GM10266 (cell line): Measurements from ENCODE around the gene NR0B2.

Experiments
- DNase-seq: peaks from one replicate; pipeline ENCODE4 v3.0.0; 2012; ENCODE audit errors: extremely low spot score
- CTCF ChIP-seq: IDR thresholded peaks from 2 replicates; pipeline ENCODE4 v1.5.1; 2012; ENCODE audit warnings: mild to moderate bottlenecking, low read depth; ENCODE audit not compliant: control insufficient read depth, insufficient read depth; ENCODE audit errors: missing control alignments

NR0B2 gene

GRCh38 chr1:26907071-26907917, 6.5 kb downstream of the NR0B2 start:
- no peak for TF ChIP-seq CTCF

GRCh38 chr1:26900815-26901511, 12.8 kb downstream of the NR0B2 start:
- no peak for DNase-seq
- TF ChIP-seq CTCF, result no peak

More at GRCh38 chr1:26907071-26907917, 6.5 kb downstream of the NR0B2 start:
- DNase-seq, result no peak

GRCh38 chr1:26900001-26900814, 13.6 kb downstream of the NR0B2 start, which contains the start of gene GPATCH3:
TSS of gene GPATCH3 (minus strand) at chr1:26900467. CDS start at chr1:26900442, 25 bp downstream.
- TF ChIP-seq CTCF, result no peak
- peak; percentile 89 for DNase-seq

GRCh38 chr1:26897351-26897750, 16.4 kb downstream of the NR0B2 start:
- TF ChIP-seq CTCF, result no peak
- DNase-seq, result no peak

GRCh38 chr1:26894263-26894662, 19.5 kb downstream of the NR0B2 start:
- no peak for DNase-seq
- TF ChIP-seq CTCF, result no peak

GRCh38 chr1:26890467-26890796, 23.3 kb downstream of the NR0B2 start:
- no peak for TF ChIP-seq CTCF
- DNase-seq, result no peak
